DMS153 (cell line): ENCODE results near the gene UMPS.
"Not testable (repeated sequence)": the region's sequence is repeated elsewhere in the genome, so short reads cannot be mapped to it uniquely, and the experiment has no call there.

ENCODE experiments used
- DNase-seq: peaks from one replicate; lab custom pipeline; 2025; lab: John Stamatoyannopoulos, UW

UMPS gene

GRCh38 chr3:124780356-124780755 is 50.1 kb downstream of the UMPS start:
- no peak for DNase-seq

GRCh38 chr3:124780761-124781475 is 50.7 kb downstream of the UMPS start:
- DNase-seq, result peak; percentile 52

- no peak for DNase-seq
Observed at GRCh38 chr3:124781476-124782376, 51.5 kb downstream of the UMPS start.

- DNase-seq, result not testable (repeated sequence)
Observed at GRCh38 chr3:124782377-124782712, 52.1 kb downstream of the UMPS start.

- DNase-seq, result no peak
Observed at GRCh38 chr3:124783696-124784095, 53.4 kb downstream of the UMPS start.

GRCh38 chr3:124784686-124785382 is 54.6 kb downstream of the UMPS start:
- DNase-seq, result no peak

GRCh38 chr3:124785973-124786372 is 55.7 kb downstream of the UMPS start:
- DNase-seq, result no peak

- DNase-seq, result no peak
Observed at GRCh38 chr3:124786511-124787241, 56.4 kb downstream of the UMPS start.

- no peak for DNase-seq
Observed at GRCh38 chr3:124787476-124788195, 57.4 kb downstream of the UMPS start.

- DNase-seq, result no peak
Observed at GRCh38 chr3:124788254-124788745, 58.0 kb downstream of the UMPS start.

- DNase-seq, result not testable (repeated sequence)
Observed at GRCh38 chr3:124789103-124789502, 58.9 kb downstream of the UMPS start.

GRCh38 chr3:124791142-124791541 is 60.9 kb downstream of the UMPS start:
- DNase-seq, result no peak

- no peak for DNase-seq
Observed at GRCh38 chr3:124791639-124792151, 61.4 kb downstream of the UMPS start.

- DNase-seq, result no peak
Observed at GRCh38 chr3:124792341-124793040, 62.2 kb downstream of the UMPS start.

GRCh38 chr3:124793054-124793739 is 62.9 kb downstream of the UMPS start:
- DNase-seq, result no peak

- no peak for DNase-seq
Observed at GRCh38 chr3:124796477-124796876, 66.2 kb downstream of the UMPS start.

- no peak for DNase-seq
Observed at GRCh38 chr3:124797426-124797945, 67.2 kb downstream of the UMPS start.
